GM10266 (cell line): ENCODE measurements around the gene DOK4.

Source experiments
- DNase-seq: peaks from one replicate; pipeline ENCODE4 v3.0.0; 2012; ENCODE audit errors: extremely low spot score
- CTCF ChIP-seq: IDR thresholded peaks from 2 replicates; pipeline ENCODE4 v1.5.1; 2012; ENCODE audit warnings: mild to moderate bottlenecking, low read depth; ENCODE audit not compliant: control insufficient read depth, insufficient read depth; ENCODE audit errors: missing control alignments

Gene DOK4

DNA sequence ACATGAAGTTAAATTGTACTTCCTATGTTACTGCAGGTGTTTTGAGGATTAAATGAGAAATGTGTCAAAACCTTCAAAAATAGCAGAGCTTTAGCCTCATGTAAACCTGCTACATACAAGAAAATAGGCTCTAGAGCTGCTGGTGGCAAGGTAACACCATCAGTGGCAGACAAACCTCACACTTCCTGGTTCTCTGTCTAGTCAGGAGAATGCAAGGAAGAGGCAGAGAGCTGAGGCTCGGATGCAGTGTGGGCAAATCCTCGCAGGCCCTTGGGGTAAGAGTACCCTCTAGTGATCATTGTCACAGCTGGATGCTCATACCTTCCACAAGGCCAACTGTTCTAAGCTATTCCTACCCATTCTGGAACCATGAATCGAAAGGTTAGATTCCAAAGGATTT lies 53.3 kb downstream of the DOK4 start:
- no peak for DNase-seq
- no peak for TF ChIP-seq CTCF

GRCh38 chr16:57432505-57432904 lies 53.8 kb downstream of the DOK4 start:
- TF ChIP-seq CTCF: no peak
- DNase-seq: no peak

- no peak for TF ChIP-seq CTCF
- no peak for DNase-seq
These were observed 55.3 kb downstream of the DOK4 start for GRCh38 chr16:57430955-57431354.

GRCh38 chr16:57427824-57428223 lies 58.5 kb downstream of the DOK4 start:
- DNase-seq: no peak

GRCh38 chr16:57427307-57427706 lies 59.0 kb downstream of the DOK4 start:
- TF ChIP-seq CTCF: no peak
- no peak for DNase-seq

More at GRCh38 chr16:57427824-57428223, 58.5 kb downstream of the DOK4 start:
- TF ChIP-seq CTCF: no peak

- DNase-seq: no peak
- no peak for TF ChIP-seq CTCF
These were observed 59.9 kb downstream of the DOK4 start for GRCh38 chr16:57426356-57426755.

- DNase-seq: no peak
- TF ChIP-seq CTCF: no peak
These were observed 61.7 kb downstream of the DOK4 start for GRCh38 chr16:57424583-57424982.
